GM18511 (cell line): ENCODE measurements around the gene ALB.

ENCODE experiments used
- ATAC-seq: cut with Tn5 transposase; IDR thresholded peaks from one replicate; pipeline ENCODE4 v1.9.1; 2021; ENCODE audit warnings: mild to moderate bottlenecking, moderate library complexity; ENCODE audit not compliant: unreplicated experiment

The ALB gene

GRCh38 chr4:73448448-73449203 is 44.5 kb downstream of the ALB start:
- ATAC-seq: no peak

- ATAC-seq: no peak
These were observed 46.4 kb downstream of the ALB start for GRCh38 chr4:73450398-73451004.

DNA sequence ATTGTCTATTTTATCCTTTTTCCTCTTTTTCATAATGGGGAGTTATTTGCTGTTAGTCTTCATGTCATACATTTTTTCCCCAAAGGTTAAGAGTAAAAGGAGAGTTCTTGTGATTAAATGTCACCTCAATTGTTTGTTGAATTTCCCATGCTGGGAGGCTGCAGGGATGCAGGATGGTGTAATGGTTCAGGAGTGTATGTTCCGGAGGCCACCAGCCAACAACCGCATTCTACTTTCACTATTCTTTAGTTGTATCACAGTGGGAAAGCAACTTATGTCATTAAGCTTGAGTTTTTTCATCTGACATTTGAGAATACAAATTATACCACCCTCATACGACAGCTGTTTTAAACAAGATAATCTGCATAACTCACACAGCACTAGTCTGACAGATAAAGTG is 47.3 kb downstream of the ALB start:
- no peak for ATAC-seq

GRCh38 chr4:73451981-73452747 is 48.1 kb downstream of the ALB start:
- ATAC-seq: no peak

DNA sequence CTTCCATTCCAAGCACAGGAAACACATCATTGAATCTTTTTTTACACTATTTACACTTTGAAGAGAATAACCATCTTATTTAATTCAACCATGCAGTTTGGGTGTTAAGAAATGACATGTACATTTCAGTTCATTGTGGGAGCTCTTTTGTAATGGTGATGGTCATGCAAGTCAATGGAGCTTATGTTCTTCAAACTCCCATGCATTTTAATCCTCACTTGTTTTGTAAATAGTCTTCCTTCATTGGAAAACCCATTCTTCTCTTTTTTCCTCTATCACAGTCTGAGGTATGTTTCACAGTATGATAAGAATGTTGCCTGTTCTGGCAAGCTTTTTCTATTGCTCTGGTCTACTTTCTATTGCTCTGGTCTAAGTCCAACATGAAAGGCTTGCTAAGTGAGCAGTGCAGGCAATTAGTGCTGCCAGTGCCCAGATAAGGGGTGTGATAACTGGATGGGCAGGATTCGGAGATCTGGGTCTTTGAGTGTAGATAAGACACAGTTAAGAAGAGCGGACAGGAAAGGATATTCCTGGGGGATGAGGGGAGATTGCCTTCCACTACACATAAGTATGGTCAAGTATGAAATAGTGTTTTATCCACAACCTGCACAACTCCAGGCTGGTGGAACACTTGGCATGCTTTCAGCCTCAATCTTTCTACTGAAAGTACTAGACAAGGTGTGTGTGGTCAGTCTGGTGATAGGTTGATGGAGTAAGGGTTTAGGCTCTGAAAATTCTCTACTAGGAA is 49.0 kb downstream of the ALB start:
- no peak for ATAC-seq

- no peak for ATAC-seq
These were observed 49.6 kb downstream of the ALB start for GRCh38 chr4:73453701-73454005.

DNA sequence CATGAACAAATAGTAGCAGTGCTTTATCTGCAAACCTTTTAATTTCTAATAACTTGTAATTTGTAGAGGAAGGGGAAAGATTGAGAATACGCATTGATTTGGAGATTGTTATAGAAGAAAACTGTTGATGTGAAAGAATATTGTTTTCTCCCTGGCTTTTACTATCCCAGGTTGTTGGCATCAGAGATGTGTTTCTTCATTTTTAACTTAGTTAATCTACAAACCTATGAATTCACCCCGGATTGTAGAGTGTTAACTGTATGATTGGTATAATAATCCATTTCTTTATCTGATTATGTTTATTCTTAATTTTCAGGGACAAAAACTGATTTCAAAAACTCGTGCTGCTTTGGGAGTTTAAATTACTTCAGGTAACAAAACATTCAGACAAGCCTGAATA is 50.8 kb downstream of the ALB start:
- ATAC-seq: no peak

GRCh38 chr4:73456177-73457022 is 52.3 kb downstream of the ALB start:
- ATAC-seq: no peak

DNA sequence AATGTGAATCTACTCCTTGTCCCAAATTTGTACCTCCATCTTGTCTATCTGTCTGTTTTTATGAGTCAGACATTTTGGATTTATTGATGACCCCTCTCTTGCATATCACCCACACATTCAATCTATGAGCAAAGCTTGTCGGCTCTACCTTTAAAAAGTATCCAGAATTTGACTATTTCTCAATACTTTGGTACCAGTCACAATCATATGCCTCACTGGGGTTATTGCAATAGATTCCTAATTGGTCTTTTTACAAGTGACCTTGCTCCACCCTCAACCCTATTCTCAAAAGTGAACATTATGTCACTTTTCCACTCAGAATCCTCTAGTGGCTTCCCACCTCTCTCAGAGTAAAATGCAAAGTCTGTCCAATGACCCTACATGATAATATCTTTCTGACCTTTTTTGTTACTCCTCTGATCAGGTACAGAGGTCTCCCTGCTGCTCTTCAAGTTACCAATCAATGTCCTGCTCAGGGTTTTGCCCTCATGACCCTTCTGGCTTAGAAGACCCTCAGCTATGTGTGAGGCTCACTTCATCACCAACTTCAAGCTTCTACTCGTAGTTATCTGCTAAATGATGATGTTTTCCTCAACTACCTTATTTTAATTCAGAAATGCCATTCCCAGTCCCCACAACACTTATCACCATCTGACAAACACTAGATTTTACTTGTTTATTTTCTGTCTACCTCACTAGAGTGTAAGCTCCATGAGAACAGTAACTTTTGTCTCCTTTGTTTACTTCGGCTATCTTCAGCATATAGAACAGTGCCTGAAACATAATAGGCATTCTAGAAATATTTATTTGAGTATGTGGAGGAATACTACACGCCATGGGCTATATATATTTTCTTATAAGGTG is 54.3 kb downstream of the ALB start:
- no peak for ATAC-seq

DNA sequence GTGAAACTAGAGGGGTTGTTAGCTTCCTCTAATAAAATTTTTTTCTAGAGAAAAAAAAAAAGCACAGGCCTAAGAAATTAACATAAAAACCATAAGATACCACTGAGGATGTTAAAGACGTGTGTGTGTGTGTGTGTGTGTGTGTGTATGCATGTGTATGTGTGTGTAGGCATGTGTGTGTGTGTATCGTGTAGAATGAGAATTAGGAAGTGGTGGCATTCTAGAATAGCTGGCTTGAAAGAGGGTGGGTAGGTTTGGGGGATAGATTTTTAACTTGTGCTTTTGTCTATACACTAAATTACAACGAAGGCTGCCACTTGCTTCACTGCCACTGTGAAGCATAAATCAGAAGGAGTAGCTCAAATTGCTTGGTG is 54.9 kb downstream of the ALB start:
- no peak for ATAC-seq

DNA sequence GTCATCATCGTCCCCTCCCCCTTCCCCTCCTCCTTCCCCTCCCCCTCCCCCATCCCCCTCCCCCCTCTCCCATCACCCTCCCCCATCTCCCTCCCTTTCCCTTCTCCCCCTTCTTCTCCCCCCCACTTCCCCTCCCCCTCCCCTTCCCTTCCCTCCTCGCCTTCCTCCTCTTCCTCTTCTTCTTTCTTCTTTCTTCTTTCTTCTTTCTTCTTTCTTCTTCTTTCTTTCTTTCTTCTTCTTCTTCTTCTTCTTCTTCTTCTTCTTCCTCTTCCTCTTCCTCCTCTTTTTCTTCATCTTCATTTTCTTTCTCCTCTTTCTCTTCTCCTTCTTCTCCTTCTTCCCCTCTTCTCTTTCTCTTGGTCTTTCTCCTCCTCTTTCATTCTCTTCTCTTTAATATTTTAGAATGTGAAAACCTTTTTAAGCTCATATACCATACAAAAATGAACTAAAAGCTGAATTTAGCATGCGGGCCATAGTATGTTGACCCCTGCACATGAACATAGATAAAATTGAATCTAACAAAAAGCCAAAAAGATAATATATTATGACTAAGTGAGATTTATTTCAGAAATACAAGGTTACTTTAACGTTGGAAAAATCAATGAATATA is 56.9 kb downstream of the ALB start:
- ATAC-seq: no peak

GRCh38 chr4:73468170-73468569 is 64.1 kb downstream of the ALB start:
- ATAC-seq: no peak

DNA sequence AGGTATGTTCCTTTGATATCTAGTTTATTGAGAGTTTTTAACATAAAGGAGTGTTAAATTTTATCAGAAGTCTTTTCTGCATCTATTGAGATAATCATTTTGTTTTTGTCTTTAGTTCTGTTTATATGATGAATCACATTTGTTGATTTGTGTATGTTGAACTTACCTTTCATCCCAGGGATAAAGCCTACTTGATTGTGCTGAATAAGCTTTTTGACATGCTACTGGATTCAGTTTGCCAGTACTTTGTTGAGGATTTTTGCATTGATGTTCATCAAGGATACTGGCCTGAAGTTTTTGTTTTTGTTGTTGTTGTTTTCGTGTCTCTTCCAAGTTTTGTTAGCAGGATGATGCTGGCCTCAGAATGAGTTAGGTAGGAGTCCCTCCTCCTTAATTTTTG is 66.6 kb downstream of the ALB start:
- no peak for ATAC-seq
